ENCODE data around the gene NPC1. TPM values are rescaled to one million over a fixed set of nuclear protein-coding genes. Genes with fewer than 3 reads are reported as not detected.

The NPC1 gene
- total and polyA plus RNA-seq, 4 donors: 9.5 to 46.7 (median 27.3) TPM

- Histone ChIP-seq H3K4me1 (ENCODE audit: control insufficient read depth in 4 of 4, insufficient read depth in 4 of 4, low read length in 3 of 4) (peaks cover 1 to 23% (median 11%) of the 10 kb centered on the region in 4 donors), H3K4me3 (ENCODE audit: low read depth in 1 of 3, low read length in 3 of 3) (no peak overlapping the region), H3K9me3 (ENCODE audit: control insufficient read depth in 4 of 4, low read length in 3 of 4) (no peaks in the 10 kb centered on the region), H3K27ac (ENCODE audit: low read depth in 1 of 2, low read length in 2 of 2) (peak overlapping the region in 1 of 2 donors; percentile 55), H3K36me3 (ENCODE audit: control insufficient read depth in 4 of 4, insufficient read depth in 3 of 4, low read depth in 1 of 4, low read length in 3 of 4) (peaks cover 5 to 70% (median 51%) of the 10 kb centered on the region in 4 donors), H3K27me3 (ENCODE audit: control insufficient read depth in 4 of 4, insufficient read depth in 4 of 4, low read length in 3 of 4) (no peaks in the 10 kb centered on the region), H3K9ac (ENCODE audit: low read depth in 1 of 2, low read length in 2 of 2) (no peak overlapping the region)
- 77% methylated on average over 9 of the region's 9 CpGs for WGBS
- TF ChIP-seq ATF3 (IDR thresholded peaks at IDR 0.05) (no peak), RAD21 (IDR thresholded peaks at IDR 0.05) (no peak), YY1 (IDR thresholded peaks at IDR 0.05) (no peak), GABPA (IDR thresholded peaks at IDR 0.05 in 1 of 2, conservative IDR thresholded peaks at IDR 0.05 in 1 of 2) (no peak), JUND (IDR thresholded peaks at IDR 0.05) (no peak), EGR1 (IDR thresholded peaks at IDR 0.05; ENCODE audit: low read depth in 2 of 2) (no peak), NR2F2 (IDR thresholded peaks at IDR 0.05) (no peak), TAF1 (conservative IDR thresholded peaks at IDR 0.05) (no peak), HNF4A (conservative IDR thresholded peaks at IDR 0.05) (no peak)
- no peak for DNase-seq (ENCODE audit: low spot score)
These were observed 47.0 kb downstream of the NPC1 start for GRCh38 chr18:23539296-23539695.

- H3K4me1 ChIP-seq (ENCODE audit: control insufficient read depth in 4 of 4, insufficient read depth in 4 of 4, low read length in 3 of 4): peaks cover 1 to 23% (median 11%) of the 10 kb centered on the region in 4 donors
- WGBS: 51% methylated on average over 6 of the region's 6 CpGs
- TF ChIP-seq NR2F2 (IDR thresholded peaks at IDR 0.05): no peak
- TF ChIP-seq HNF4G (IDR thresholded peaks at IDR 0.05): peak; percentile 18
- TF ChIP-seq REST (IDR thresholded peaks at IDR 0.05): no peak
- no peak for TF ChIP-seq FOXA1 (IDR thresholded peaks at IDR 0.05)
- no peak for TF ChIP-seq MAX (IDR thresholded peaks at IDR 0.05)
- TF ChIP-seq RAD21 (IDR thresholded peaks at IDR 0.05): no peak
- no peak for TF ChIP-seq ZBTB33 (IDR thresholded peaks at IDR 0.05)
- peak; percentile 20 for TF ChIP-seq SP1 (IDR thresholded peaks at IDR 0.05)
- no peak for TF ChIP-seq JUND (IDR thresholded peaks at IDR 0.05)
- TF ChIP-seq CTCF (IDR thresholded peaks at IDR 0.05; ENCODE audit: low read depth, low read length, missing input control): no peak
- no peak for TF ChIP-seq YY1 (IDR thresholded peaks at IDR 0.05)
- TF ChIP-seq ATF3 (IDR thresholded peaks at IDR 0.05): peak; percentile 14
- no peak for TF ChIP-seq GABPA (IDR thresholded peaks at IDR 0.05 in 1 of 2, conservative IDR thresholded peaks at IDR 0.05 in 1 of 2)
- TF ChIP-seq HNF4A (conservative IDR thresholded peaks at IDR 0.05): peak; percentile 67 to 75
- TF ChIP-seq RXRA (IDR thresholded peaks at IDR 0.05): peak; percentile 26 to 58
- no peak for TF ChIP-seq TAF1 (conservative IDR thresholded peaks at IDR 0.05)
- H3K27ac ChIP-seq (ENCODE audit: low read depth in 1 of 2, low read length in 2 of 2): peak overlapping the region in 1 of 2 donors; percentile 55
- DNase-seq (ENCODE audit: low spot score): no peak
- peaks cover 6 to 70% (median 53%) of the 10 kb centered on the region in 4 donors for H3K36me3 ChIP-seq (ENCODE audit: control insufficient read depth in 4 of 4, insufficient read depth in 3 of 4, low read depth in 1 of 4, low read length in 3 of 4)
- H3K9ac ChIP-seq (ENCODE audit: low read depth in 1 of 2, low read length in 2 of 2): no peak overlapping the region
- no peaks in the 10 kb centered on the region for H3K27me3 ChIP-seq (ENCODE audit: control insufficient read depth in 4 of 4, insufficient read depth in 4 of 4, low read length in 3 of 4)
- no peak overlapping the region for H3K4me3 ChIP-seq (ENCODE audit: low read depth in 1 of 3, low read length in 3 of 3)
- H3K9me3 ChIP-seq (ENCODE audit: control insufficient read depth in 4 of 4, low read length in 3 of 4): no peaks in the 10 kb centered on the region
These were observed 47.4 kb downstream of the NPC1 start for GRCh38 chr18:23538870-23539269.

All from liver (tissue), 9 donors.